H9 (cell line): ENCODE results near the gene BAG1. TPM values are rescaled to one million over a fixed set of nuclear protein-coding genes. Genes with fewer than 3 reads are reported as not detected.

Source experiments
- DNase-seq: peaks from one replicate; pipeline ENCODE4 v3.0.0-alpha.2; 2017
- H2AFZ ChIP-seq: one replicate; pipeline ENCODE4 v1.6.1; 2013; ENCODE audit warnings: mild to moderate bottlenecking, low read length, control low read depth, moderate library complexity
- H2AK5ac ChIP-seq: 2 replicates; pipeline ENCODE4 v1.6.1; 2013; ENCODE audit warnings: low read length, control low read depth, mixed read lengths; ENCODE audit not compliant: insufficient read length
- H2BK120ac ChIP-seq: one replicate; pipeline ENCODE4 v1.6.1; 2013; ENCODE audit warnings: low read depth, mild to moderate bottlenecking, low read length, control low read depth, inconsistent platforms; ENCODE audit not compliant: poor library complexity, severe bottlenecking
- H2BK12ac ChIP-seq: 2 replicates; pipeline ENCODE4 v1.6.1; 2013; ENCODE audit warnings: low read length, control low read depth, mixed read lengths, low read depth; ENCODE audit not compliant: insufficient read length
- H2BK15ac ChIP-seq: 2 replicates; pipeline ENCODE4 v1.6.1; 2013; ENCODE audit warnings: low read depth, low read length, control low read depth
- H2BK20ac ChIP-seq: one replicate; pipeline ENCODE4 v1.6.1; 2013; ENCODE audit warnings: low read depth, mild to moderate bottlenecking, low read length, control low read depth, inconsistent platforms; ENCODE audit not compliant: poor library complexity, severe bottlenecking
- H2BK5ac ChIP-seq: 2 replicates; pipeline ENCODE4 v1.6.1; 2013; ENCODE audit warnings: low read length, control low read depth, mixed read lengths; ENCODE audit not compliant: insufficient read length
- H3K14ac ChIP-seq: 2 replicates; pipeline ENCODE4 v1.6.1; 2013; ENCODE audit warnings: low read length, control low read depth; ENCODE audit not compliant: insufficient read depth
- H3K18ac ChIP-seq: 2 replicates; pipeline ENCODE4 v1.6.1; 2013; ENCODE audit warnings: low read depth, mild to moderate bottlenecking, mixed read lengths, low read length, control low read depth; ENCODE audit not compliant: insufficient read length
- H3K23ac ChIP-seq: 2 replicates; pipeline ENCODE4 v1.6.1; 2013; ENCODE audit warnings: low read length, control low read depth, mixed read lengths, low read depth; ENCODE audit not compliant: insufficient read length
- H3K23me2 ChIP-seq: 2 replicates; pipeline ENCODE4 v1.6.1; 2013; ENCODE audit warnings: low read depth, mild to moderate bottlenecking, mixed read lengths, low read length, control low read depth; ENCODE audit not compliant: insufficient read length, poor library complexity, severe bottlenecking
- H3K27ac ChIP-seq: 2 replicates; pipeline ENCODE4 v1.5.1; 2013; ENCODE audit warnings: low read length, control low read depth, mixed read lengths, low read depth; ENCODE audit not compliant: insufficient read length
- H3K27me3 ChIP-seq: 2 replicates; pipeline ENCODE4 v1.6.1; 2013; ENCODE audit warnings: low read length, control low read depth, inconsistent platforms; ENCODE audit not compliant: insufficient read depth
- H3K4ac ChIP-seq: 2 replicates; pipeline ENCODE4 v1.6.1; 2013; ENCODE audit warnings: low read depth, mild to moderate bottlenecking, control low read depth, inconsistent platforms, low read length, moderate library complexity
- H3K4me1 ChIP-seq: 2 replicates; pipeline ENCODE4 v1.6.1; 2013; ENCODE audit warnings: low read length, control low read depth, inconsistent platforms; ENCODE audit not compliant: insufficient read depth
- H3K4me2 ChIP-seq: 2 replicates; pipeline ENCODE4 v1.6.1; 2013; ENCODE audit warnings: low read length, control low read depth, mixed read lengths; ENCODE audit not compliant: insufficient read length, insufficient read depth
- H3K56ac ChIP-seq: 2 replicates; pipeline ENCODE4 v1.6.1; 2013; ENCODE audit warnings: low read depth, mild to moderate bottlenecking, mixed read lengths, low read length, control low read depth; ENCODE audit not compliant: insufficient read length
- H3K79me1 ChIP-seq: 2 replicates; pipeline ENCODE4 v1.6.1; 2013; ENCODE audit warnings: low read depth, mild to moderate bottlenecking, moderate library complexity, low read length, control low read depth, inconsistent platforms; ENCODE audit not compliant: insufficient read depth, poor library complexity, severe bottlenecking
- H3K79me2 ChIP-seq: 2 replicates; pipeline ENCODE4 v1.6.1; 2013; ENCODE audit warnings: low read length, control low read depth, inconsistent platforms; ENCODE audit not compliant: insufficient read depth
- H3K9ac ChIP-seq: 2 replicates; pipeline ENCODE4 v1.6.1; 2013; ENCODE audit warnings: low read length, control low read depth, mixed read lengths; ENCODE audit not compliant: insufficient read length; ENCODE audit errors: extremely low read depth
- H3K9me3 ChIP-seq: one replicate; pipeline ENCODE4 v1.6.1; 2013; ENCODE audit warnings: low read depth, low read length, inconsistent platforms; ENCODE audit not compliant: control insufficient read depth
- H3T11ph ChIP-seq: one replicate; pipeline ENCODE4 v1.6.1; 2013; ENCODE audit warnings: mild to moderate bottlenecking, low read length, control low read depth, inconsistent platforms
- H4K20me1 ChIP-seq: one replicate; pipeline ENCODE4 v1.6.1; 2013; ENCODE audit not compliant: control insufficient read depth, insufficient read length, insufficient read depth
- H4K5ac ChIP-seq: 2 replicates; pipeline ENCODE4 v1.6.1; 2013; ENCODE audit warnings: low read depth, mild to moderate bottlenecking, mixed read lengths, low read length, control low read depth; ENCODE audit not compliant: insufficient read length
- H4K8ac ChIP-seq: replicated peaks from 2 replicates; pipeline ENCODE4 v1.6.1; 2013; ENCODE audit warnings: low read length, control low read depth, mixed read lengths, low read depth; ENCODE audit not compliant: insufficient read length
- H4K91ac ChIP-seq: 2 replicates; pipeline ENCODE4 v1.6.1; 2013; ENCODE audit warnings: low read depth, mild to moderate bottlenecking, moderate library complexity, mixed read lengths, low read length, control low read depth; ENCODE audit not compliant: insufficient read length
- H3K27ac Mint-ChIP-seq, 3 experiments: 2 replicates in 2 of 3; 3 replicates in 1 of 3; pipeline ENCODE4 v1.8.0; 2020 to 2021; ENCODE audit warnings: mixed read lengths in 3 of 3, mild to moderate bottlenecking in 1 of 3, moderate library complexity in 1 of 3
- H3K27me3 Mint-ChIP-seq: 2 replicates; pipeline ENCODE4 v1.8.0; 2021; ENCODE audit warnings: low read depth, mild to moderate bottlenecking, moderate library complexity, mixed read lengths
- H3K36me3 Mint-ChIP-seq, 3 experiments: 2 replicates in 2 of 3; 3 replicates in 1 of 3; pipeline ENCODE4 v1.8.0; 2020 to 2021; ENCODE audit warnings: low read depth in 3 of 3, mixed read lengths in 3 of 3; ENCODE audit not compliant: insufficient read depth in 1 of 3
- H3K4me1 Mint-ChIP-seq, 2 experiments: 2 replicates each; pipeline ENCODE4 v1.8.0; 2020; ENCODE audit warnings: mixed read lengths in 2 of 2
- H3K4me3 Mint-ChIP-seq, 2 experiments: 2 replicates in 1 of 2; 3 replicates in 1 of 2; pipeline ENCODE4 v1.8.0; 2020 to 2021; ENCODE audit warnings: mild to moderate bottlenecking in 2 of 2, mixed read lengths in 2 of 2, moderate library complexity in 1 of 2
- H3K9me3 Mint-ChIP-seq, 2 experiments: 2 replicates in 1 of 2; 3 replicates in 1 of 2; pipeline ENCODE4 v1.8.0; 2020; ENCODE audit warnings: mild to moderate bottlenecking in 2 of 2, mixed read lengths in 2 of 2, moderate library complexity in 1 of 2
- CTCF ChIP-seq: fragments of 200-600 bp; sonication (generic); conservative IDR thresholded peaks from 3 replicates; pipeline ENCODE4 v1.8.0; 2021; ENCODE audit warnings: antibody characterized with exemption, mild to moderate bottlenecking
- WGBS: extraction: QIAGEN DNeasy Blood & Tissue Kit; methylation state at CpG from one replicate; pipeline ENCODE4 v1.1.7; 2013; ENCODE audit warnings: missing lambda C conversion rate, low lambda C conversion rate, mixed read lengths; ENCODE audit not compliant: insufficient read length; ENCODE audit errors: extremely low coverage; 5-methylcytosine and 5-hydroxymethylcytosine counted together
- total RNA-seq: library from RNA; stranded (reverse); gene quantifications from 2 replicates; pipeline ENCODE4 v1.2.1, GENCODE V29; 2021

Gene BAG1
- total RNA-seq, 1 experiment from 2014 or later: 66.4 TPM

- H3K79me1 ChIP-seq: no peaks in the 10 kb centered on the region
- H2AFZ ChIP-seq: no peak overlapping the region
- Mint-ChIP-seq H3K27me3 (peaks cover 22% of the 10 kb centered on the region), H3K4me3 (no peak overlapping the region; a peak in 1 of 5 replicates), H3K27ac (no peak overlapping the region), H3K4me1 (peaks cover 0 to 8% of the 10 kb centered on the region in 2 experiments; a peak in 2 of 4 replicates), H3K36me3 (no peaks in the 10 kb centered on the region), H3K9me3 (peaks cover 0 to 2% of the 10 kb centered on the region in 2 experiments; a peak in 1 of 5 replicates)
- no peak overlapping the region for H4K8ac ChIP-seq
- H3K9me3 ChIP-seq: no peaks in the 10 kb centered on the region
- no peak overlapping the region for H3T11ph ChIP-seq
- H3K23me2 ChIP-seq: no peaks in the 10 kb centered on the region
- no peaks in the 10 kb centered on the region for H3K27me3 ChIP-seq
- H3K9ac ChIP-seq: no peak overlapping the region
- no peak overlapping the region for H3K56ac ChIP-seq
- no peak for TF ChIP-seq CTCF
- H3K18ac ChIP-seq: no peak overlapping the region
- H2BK120ac ChIP-seq: no peak overlapping the region
- no peaks in the 10 kb centered on the region for H4K20me1 ChIP-seq
- H2BK12ac ChIP-seq: no peak overlapping the region
- no peak overlapping the region for H3K14ac ChIP-seq
- no peak overlapping the region for H3K4ac ChIP-seq
- no peak for DNase-seq
- no peak overlapping the region for H2BK20ac ChIP-seq
- no CpG with 5 or more reads among the region's 2 CpGs for WGBS
- H2BK5ac ChIP-seq: no peak overlapping the region
- no peak overlapping the region for H4K91ac ChIP-seq
- H4K5ac ChIP-seq: no peak overlapping the region
- H3K23ac ChIP-seq: no peak overlapping the region
- no peaks in the 10 kb centered on the region for H3K79me2 ChIP-seq
- no peak overlapping the region for H3K4me2 ChIP-seq
- no peak overlapping the region for H2BK15ac ChIP-seq
- H3K4me1 ChIP-seq: no peaks in the 10 kb centered on the region
- H2AK5ac ChIP-seq: no peak overlapping the region
- H3K27ac ChIP-seq: no peak overlapping the region
Observed at GRCh38 chr9:33231623-33231942, 32.9 kb downstream of the BAG1 start.
